Testis (tissue), 3 donors: ENCODE measurements around the gene CLEC16A. TPM values are rescaled to one million over a fixed set of nuclear protein-coding genes. Genes with fewer than 3 reads are reported as not detected.

Source experiments
- DNase-seq: peaks from one replicate; pipeline ENCODE4 v3.0.0-alpha.2; 2019
- H3K27ac ChIP-seq, 2 donors: fragments of 200-600 bp; sonication (generic); one replicate each; pipeline ENCODE4 v1.5.1; 2019
- H3K27me3 ChIP-seq: fragments of 200-600 bp; sonication (generic); one replicate; pipeline ENCODE4 v1.5.1; 2019
- H3K36me3 ChIP-seq: fragments of 200-600 bp; sonication (generic); one replicate; pipeline ENCODE4 v1.5.1; 2017; ENCODE audit warnings: low read depth; ENCODE audit errors: missing control alignments
- H3K4me1 ChIP-seq: fragments of 200-600 bp; sonication (generic); one replicate; pipeline ENCODE4 v1.5.1; 2019
- H3K4me3 ChIP-seq, 2 donors: fragments of 200-600 bp; sonication (generic); one replicate each; pipeline ENCODE4 v1.5.1; 2017 to 2019
- H3K9me3 ChIP-seq: fragments of 200-600 bp; sonication (generic); one replicate; pipeline ENCODE4 v1.5.1; 2017
- CTCF ChIP-seq, 3 experiments: fragments of 450-650 bp in 2 of 3; fragments of 200-600 bp in 1 of 3; sonication (generic) in 1 of 3; IDR thresholded peaks; one replicate each; pipeline ENCODE4 v1.5.1; 2016 to 2019; ENCODE audit warnings: antibody characterized with exemption in 3 of 3, mild to moderate bottlenecking in 2 of 3, moderate library complexity in 1 of 3
- POLR2A ChIP-seq: fragments of 450-650 bp; IDR thresholded peaks from one replicate; pipeline ENCODE4 v1.6.1; 2017; ENCODE audit warnings: antibody characterized with exemption, mild to moderate bottlenecking, moderate library complexity
- WGBS, 2 donors: methylation state at CpG; one replicate each; pipeline ENCODE4 v1.1.5; 2018; 5-methylcytosine and 5-hydroxymethylcytosine counted together
- intact Hi-C: fragments of 100-400 bp; cut with DNase I; formaldehyde crosslinking; loops from one replicate; pipeline ENCODE4 v1.15.1; 2023; ENCODE audit warnings: low total_unique reads
- polyA plus RNA-seq: library from polyadenylated mRNA; stranded (reverse); fragments of 350-450 nt; fragmentation: Illumina TruSeq; extraction: RNeasy Lipid Tissue Mini Kit (QIAGEN cat#74804); gene quantifications from one replicate; pipeline ENCODE4 v1.2.3, GENCODE V29; 2014; ENCODE audit warnings: low read depth, low replicate concordance; ENCODE audit not compliant: insufficient read depth
- total RNA-seq, 2 donors: library from RNA; depleted of rRNA; stranded (reverse); fragments of >200 nt; gene quantifications; one replicate each; pipeline ENCODE4 v1.2.3, GENCODE V29; 2016

The CLEC16A gene
- total and polyA plus RNA-seq, 3 donors from 2014 or later: 93.9 to 126 (median 122) TPM

- Histone ChIP-seq H3K27me3 (no peaks in the 10 kb centered on the region), H3K9me3 (no peaks in the 10 kb centered on the region), H3K4me1 (no peaks in the 10 kb centered on the region), H3K27ac (no peak overlapping the region), H3K36me3 (no peaks in the 10 kb centered on the region), H3K4me3 (no peak overlapping the region)
- TF ChIP-seq CTCF (IDR thresholded peaks at IDR 0.05) (no peak), POLR2A (no peak)
- WGBS, 2 donors: 79 to 86% methylated on average over 5 to 6 of the region's 6 CpGs
- no peak for DNase-seq
- intact Hi-C loops: no loop called here
These were observed 243.2 kb downstream of the CLEC16A start for GRCh38 chr16:11187522-11188023.

GRCh38 chr16:11188801-11189740, 244.7 kb downstream of the CLEC16A start:
- 92 to 95% methylated on average over 22 to 23 of the region's 23 CpGs for WGBS, 2 donors
- DNase-seq: no peak
- no peaks in the 10 kb centered on the region for H3K9me3 ChIP-seq

GRCh38 chr16:11190588-11191560, 246.5 kb downstream of the CLEC16A start:
- Histone ChIP-seq H3K9me3 (no peaks in the 10 kb centered on the region), H3K4me1 (no peaks in the 10 kb centered on the region), H3K36me3 (no peaks in the 10 kb centered on the region), H3K4me3 (no peak overlapping the region), H3K27me3 (no peaks in the 10 kb centered on the region), H3K27ac (no peak overlapping the region)
- TF ChIP-seq CTCF (IDR thresholded peaks at IDR 0.05) (no peak), POLR2A (no peak)
- WGBS, 2 donors: 90 to 94% methylated on average over 12 to 15 of the region's 15 CpGs
- no peak for DNase-seq
- intact Hi-C loops: no loop called here

More at GRCh38 chr16:11188801-11189740, 244.7 kb downstream of the CLEC16A start:
- no peaks in the 10 kb centered on the region for H3K4me1 ChIP-seq
- no peaks in the 10 kb centered on the region for H3K36me3 ChIP-seq
- no peak for TF ChIP-seq POLR2A
- no peak for TF ChIP-seq CTCF (IDR thresholded peaks at IDR 0.05)
- H3K27ac ChIP-seq: no peak overlapping the region
- no peak overlapping the region for H3K4me3 ChIP-seq
- intact Hi-C loops: no loop called here
- H3K27me3 ChIP-seq: no peaks in the 10 kb centered on the region

- Histone ChIP-seq H3K9me3 (no peaks in the 10 kb centered on the region), H3K27me3 (no peaks in the 10 kb centered on the region), H3K27ac (no peak overlapping the region), H3K4me3 (no peak overlapping the region), H3K4me1 (no peaks in the 10 kb centered on the region), H3K36me3 (no peaks in the 10 kb centered on the region)
- DNase-seq: no peak
- intact Hi-C loops: no loop called here
- 82 to 83% methylated on average over 5 of the region's 5 CpGs for whole genome bisulfite sequencing, 2 donors
- TF ChIP-seq CTCF (IDR thresholded peaks at IDR 0.05) (no peak), POLR2A (no peak)
These were observed 247.3 kb downstream of the CLEC16A start for GRCh38 chr16:11191665-11192064.
